ENCODE results near the gene NCAPH2.
A peak's percentile ranks its signal among the peaks of the same experiment; 100 is the strongest.

NCAPH2 gene

GRCh38 chr22:50490531-50491308 lies 17.3 kb upstream of the NCAPH2 start:
- no peak for DNase-seq

GRCh38 chr22:50497093-50497492 lies 10.9 kb upstream of the NCAPH2 start:
- no peak for DNase-seq

DNA sequence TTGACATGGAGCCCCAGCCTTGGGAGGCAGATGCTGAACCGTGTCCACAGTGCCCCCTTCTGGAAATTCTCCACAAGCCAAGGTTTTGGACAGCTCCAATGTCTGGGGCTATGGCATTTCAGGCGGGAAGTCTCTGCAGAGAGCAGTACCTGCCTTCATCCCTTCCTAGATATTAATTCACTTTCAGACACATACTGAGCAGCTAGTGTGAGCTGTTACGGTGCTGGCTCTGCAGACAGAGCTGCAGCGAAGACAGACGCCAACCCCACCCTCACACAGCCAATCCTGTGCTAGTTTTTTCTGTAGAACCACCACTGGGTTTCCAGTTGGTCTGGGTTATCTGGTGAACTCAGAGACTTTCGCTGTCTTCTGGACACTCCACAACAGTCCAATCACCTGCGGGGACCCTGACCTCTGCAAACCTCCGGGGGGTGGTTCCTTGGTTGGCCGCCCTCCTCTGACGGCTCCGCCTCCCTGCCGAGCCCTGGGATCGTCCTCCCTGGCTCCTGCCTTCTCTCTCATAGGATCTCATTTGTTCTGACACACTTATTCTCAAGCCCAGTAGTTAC lies 9.6 kb upstream of the NCAPH2 start:
- peak; percentile 61 to 63 for DNase-seq

- no peak for DNase-seq
These were observed 7.6 kb upstream of the NCAPH2 start for GRCh38 chr22:50500452-50500851.

GRCh38 chr22:50502096-50502495 lies 5.9 kb upstream of the NCAPH2 start:
- DNase-seq = no peak

DNA sequence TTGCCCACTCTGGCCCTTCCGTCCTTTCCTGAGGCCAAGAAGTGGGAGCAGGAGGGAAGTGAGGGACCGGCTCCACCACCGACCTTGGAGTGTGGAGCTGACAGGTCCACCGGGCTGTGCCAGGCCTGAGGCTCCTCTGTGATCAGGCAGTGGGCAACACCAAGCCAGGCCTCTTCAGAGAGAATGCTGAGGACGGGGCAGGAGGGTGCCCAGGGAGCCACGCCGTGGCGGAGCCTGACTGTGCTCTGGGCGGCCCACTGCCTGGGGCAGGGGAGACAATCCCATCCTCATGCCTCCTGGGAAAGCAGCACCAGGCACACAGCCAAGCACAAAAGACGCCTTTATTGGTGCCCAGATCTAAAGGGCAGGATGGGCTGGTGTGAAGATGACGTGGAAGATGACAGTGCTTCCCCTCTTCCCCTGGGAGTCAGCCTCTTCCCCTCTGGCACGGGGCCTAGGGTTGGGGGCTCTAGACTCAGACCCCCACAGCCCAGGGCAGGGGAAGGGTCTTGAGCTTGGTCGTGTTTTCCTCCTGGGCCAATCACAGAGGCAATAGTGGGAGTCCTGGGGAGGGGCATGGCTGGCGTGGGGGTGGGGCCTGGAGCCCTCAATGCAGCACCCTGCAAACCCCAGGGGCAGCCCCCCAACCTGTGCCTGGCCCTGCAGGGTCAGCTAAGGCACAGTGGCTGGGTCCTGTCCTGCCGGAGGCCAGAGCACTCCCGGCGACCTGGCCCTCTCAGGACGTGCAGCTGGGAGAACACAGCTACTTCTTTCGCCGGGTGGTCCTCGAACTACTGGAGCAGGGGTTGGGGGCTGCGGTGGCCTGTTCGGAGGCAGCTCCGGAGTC lies 5.2 kb upstream of the NCAPH2 start:
- DNase-seq = no peak

DNA sequence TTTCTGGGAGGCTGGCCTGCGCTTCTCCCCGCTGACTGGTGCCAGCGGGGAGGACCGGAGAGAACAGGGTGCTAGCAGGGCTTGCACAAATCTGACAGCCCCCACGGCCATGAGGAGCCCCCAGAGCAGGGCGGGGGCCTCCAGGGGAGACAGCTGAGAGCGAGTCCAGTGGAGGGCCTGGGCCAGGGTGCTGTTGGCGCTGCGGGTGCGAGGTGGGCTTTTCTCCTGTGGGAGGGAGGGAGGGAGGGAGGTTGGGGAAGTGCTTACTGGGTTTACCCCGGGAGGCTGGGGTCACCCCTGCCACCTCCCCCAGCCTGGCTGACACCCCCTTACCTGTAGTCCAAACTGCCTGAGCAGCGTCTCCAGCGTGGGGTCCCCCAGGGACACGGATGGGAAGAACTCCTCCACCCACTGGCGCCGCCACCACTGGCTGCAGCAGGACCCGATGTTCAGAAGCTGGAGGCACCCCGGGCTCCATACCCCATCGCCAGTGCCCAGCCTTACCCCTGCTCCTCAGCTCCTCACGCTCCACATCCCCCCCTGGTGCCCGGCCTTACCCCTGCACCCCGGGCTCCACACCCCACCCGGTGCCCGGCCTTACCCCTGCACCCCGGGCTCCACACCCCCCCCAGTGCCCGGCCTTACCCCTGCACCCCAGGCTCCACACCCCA lies 4.4 kb upstream of the NCAPH2 start:
- no peak for DNase-seq

DNA sequence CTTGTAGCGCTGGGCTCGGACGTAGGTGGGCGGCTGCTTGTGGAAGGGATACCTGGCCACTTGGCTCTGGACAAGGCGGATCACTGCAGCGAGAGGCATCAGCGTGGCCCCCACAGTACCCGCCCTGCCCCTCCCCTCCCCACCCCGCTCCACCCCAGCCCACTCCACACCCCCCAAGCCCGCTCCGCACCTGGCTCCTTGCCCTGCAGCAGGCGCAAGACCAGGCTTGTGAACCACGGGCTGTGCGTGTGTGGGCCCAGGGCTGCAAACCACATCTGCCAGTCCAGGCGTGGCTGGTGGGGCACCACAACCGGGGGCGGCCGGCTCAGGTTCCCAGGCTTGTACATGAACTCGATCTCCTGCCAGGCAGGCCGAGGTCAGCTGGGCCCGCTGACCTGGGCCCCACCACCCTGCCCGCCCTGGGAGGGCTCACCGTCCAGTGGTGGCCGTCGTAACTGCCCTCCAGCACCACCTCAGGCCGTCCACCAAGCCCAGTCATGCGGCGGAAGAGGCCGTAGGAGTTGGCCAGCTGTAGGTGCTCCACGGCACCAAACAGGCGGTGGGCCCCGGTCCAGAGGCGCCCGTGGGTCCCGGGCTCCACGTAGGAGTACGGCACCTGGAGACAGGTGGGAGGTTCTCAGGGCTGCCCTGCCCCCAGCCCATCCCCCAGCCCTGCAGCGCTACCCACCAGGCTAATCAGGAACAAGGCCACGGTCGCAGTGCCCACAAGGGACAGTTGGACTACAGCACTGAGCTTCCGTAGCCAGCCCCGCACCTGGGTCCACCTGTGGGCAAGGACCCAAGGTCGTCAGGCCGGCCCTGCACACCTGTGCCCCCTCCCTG lies 3.4 kb upstream of the NCAPH2 start:
- no peak for DNase-seq

DNA sequence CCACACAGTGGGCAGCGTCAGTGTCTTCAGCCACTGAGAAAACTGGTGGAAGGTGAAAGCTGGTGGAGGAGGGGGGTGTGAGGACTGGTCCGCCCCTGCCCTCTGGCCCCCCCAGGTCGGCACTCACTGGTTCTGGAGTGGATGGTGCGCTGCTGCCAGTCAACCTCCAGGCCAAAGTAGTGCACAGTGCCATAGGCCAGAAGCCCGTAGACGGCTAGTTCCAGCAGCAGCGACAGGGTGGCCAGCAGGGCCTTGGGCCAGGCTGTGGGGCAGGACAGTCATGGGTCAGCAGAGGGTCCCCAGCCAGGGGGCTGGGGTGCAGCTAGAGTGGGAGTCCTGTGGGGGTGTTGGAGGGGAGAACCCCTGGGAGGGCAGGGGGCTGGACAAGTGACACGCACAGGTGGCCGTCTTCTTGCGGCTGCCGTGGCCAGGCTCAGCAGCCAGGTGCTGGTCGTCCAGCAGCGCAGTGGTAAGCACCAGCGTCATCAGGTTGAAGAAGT lies 2.7 kb upstream of the NCAPH2 start:
- DNase-seq = no peak

DNA sequence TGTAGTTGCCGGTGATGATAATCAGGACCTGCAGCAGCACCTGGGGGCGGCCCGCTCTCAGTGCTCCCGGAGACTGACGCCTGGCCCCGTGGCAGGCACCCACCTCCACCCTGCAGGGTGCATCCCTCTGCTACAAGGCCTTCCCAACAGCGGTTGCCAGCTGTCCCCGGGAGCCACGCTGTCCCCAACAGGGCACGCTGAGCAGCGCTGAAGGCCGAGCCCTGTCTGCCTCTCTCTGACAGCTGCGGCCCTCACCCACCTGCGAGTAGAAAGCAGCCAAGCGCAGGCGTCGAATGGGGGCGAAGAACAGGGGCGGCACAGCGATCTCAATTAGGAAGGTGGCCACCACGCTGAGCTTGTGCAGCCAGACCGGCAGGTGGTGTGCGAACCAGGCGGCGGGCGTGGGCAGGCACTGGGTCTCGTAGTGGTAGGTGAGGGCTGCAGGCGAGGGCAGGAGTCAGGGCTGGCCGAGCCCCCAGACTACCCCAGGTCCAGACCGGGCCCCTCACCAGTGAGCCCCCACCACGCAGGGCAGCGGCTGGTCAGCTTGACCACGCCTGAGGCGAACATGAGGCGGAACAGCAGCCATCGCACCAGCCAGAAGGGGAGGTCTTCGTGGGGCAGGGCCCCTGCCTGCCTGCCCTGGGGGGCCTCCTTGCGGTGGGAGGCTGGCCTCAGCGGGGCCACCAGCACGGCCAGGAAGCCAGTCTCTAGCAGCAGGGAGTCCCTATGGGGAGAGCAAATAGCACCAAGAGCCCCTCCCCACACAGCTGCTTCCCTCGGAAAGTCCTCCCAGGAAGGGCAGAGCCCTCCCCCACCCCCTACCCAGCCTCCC lies 2.0 kb upstream of the NCAPH2 start:
- DNase-seq = no peak

DNA sequence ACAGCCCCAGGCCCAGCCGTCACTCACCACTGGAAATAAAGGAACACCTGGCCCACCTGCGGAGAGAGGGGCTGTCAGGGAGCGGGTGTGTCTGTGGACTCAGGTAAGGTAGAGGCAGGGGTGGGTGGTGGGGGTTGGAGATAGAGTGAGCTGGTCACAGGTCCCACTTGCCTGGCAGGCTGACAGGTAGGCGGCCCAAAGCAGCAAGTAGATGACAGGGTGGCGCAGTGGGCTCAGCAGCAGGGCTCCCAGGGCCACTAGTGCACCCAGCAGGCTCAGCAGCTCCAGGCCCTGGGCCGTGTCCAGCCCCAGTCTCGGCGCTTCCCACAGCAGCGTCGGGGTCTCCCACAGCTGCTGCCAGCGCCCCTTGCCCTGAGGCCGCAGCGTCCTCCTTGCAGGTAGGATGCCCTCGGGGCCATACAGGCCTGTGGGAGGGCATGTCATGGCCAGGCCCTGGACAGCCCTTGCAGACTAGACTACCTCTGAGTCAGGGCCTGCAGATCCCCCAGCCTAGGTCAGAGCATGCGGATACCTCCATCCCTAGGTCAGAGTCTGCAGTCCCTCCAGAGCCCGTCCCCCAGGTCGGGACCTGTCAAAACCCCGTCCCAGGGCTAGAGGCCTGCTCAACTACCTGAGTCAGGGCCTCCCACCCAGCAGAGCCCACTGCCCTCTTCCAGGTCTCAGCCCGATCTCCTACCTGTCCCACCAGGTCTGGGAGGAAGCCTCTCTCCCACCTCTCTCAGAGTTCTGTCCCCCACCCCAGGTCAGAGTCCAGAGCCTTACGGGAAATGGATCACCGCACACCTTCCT lies 1.2 kb upstream of the NCAPH2 start:
- DNase-seq = no peak

DNA sequence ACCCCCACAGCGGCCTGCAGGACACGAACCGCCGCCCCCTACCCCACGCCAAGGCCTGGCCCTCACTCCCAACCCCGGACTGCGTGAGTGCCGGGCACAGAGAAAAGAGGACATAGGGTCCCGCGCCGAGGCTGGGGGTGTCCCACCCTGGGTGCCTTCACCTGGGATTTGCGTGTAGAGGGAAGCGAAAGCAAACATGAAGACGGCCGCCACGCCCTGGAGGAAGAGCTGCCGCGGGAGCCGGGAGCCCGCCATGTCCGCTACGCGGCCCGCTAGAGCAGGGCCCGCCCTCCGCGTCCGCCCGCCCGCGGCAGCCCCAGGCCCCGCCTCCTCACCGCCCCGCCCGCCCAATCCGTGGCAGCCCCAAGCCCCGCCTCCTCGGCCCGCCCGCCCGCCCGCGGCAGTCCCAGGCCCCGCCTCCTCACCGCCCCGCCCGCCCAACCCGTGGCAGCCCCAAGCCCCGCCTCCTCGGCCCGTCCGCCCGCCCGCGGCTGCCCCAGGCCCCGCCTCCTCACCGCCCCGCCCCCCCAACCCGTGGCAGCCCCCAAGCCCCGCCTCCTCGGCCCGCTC lies 518 bp upstream of the NCAPH2 start, which contains the start of gene LMF2:
TSS of gene LMF2 (minus strand) at position 282 of the 570 bp plus-strand sequence. CDS start at position 255, 27 bp downstream.
- peak; percentile 90 to 91 for DNase-seq

DNA sequence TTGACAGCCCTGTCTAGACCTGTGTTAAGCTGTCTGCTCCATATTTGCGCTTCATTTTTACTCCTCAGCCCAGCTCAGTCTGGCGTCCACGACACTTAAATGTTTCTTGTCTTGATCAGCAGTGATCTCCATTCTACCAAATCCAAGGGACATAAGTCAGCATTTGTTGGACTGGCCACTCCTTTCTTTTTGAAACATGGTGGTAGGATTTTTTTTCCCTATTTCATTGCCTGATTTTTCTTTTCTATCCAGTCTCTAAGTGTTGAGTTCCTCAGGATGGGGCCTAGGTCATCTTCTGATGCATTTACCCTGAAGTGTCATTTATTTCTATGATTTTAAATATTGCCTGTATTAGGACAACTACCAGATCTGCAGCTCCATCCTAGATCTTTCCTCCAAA lies 873 bp downstream of the NCAPH2 start:
- DNase-seq = no peak

- no peak for DNase-seq
These were observed 5.2 kb downstream of the NCAPH2 start for GRCh38 chr22:50513175-50513574.

- no peak for DNase-seq
These were observed 8.0 kb downstream of the NCAPH2 start for GRCh38 chr22:50516068-50516467.

DNA sequence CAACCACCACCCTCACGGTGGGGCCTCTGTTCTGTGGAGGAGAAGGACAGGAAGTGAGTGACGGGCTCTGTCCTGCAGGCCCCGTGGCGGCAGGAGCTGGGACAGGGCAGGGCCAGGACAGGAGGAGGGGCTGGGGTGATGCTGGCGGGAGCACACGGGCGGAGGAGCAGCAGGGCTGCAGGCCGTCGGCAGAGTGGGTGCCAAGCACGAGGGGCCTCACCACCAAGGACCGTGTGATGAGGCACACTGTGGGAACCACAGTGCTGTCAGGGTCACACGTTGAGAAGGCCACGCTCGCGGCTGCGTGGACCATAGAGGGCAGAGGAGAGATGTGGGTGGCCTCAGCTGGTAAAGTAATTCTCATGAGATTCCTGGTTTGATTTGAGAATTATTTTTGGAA lies 8.9 kb downstream of the NCAPH2 start:
- DNase-seq = no peak

DNA sequence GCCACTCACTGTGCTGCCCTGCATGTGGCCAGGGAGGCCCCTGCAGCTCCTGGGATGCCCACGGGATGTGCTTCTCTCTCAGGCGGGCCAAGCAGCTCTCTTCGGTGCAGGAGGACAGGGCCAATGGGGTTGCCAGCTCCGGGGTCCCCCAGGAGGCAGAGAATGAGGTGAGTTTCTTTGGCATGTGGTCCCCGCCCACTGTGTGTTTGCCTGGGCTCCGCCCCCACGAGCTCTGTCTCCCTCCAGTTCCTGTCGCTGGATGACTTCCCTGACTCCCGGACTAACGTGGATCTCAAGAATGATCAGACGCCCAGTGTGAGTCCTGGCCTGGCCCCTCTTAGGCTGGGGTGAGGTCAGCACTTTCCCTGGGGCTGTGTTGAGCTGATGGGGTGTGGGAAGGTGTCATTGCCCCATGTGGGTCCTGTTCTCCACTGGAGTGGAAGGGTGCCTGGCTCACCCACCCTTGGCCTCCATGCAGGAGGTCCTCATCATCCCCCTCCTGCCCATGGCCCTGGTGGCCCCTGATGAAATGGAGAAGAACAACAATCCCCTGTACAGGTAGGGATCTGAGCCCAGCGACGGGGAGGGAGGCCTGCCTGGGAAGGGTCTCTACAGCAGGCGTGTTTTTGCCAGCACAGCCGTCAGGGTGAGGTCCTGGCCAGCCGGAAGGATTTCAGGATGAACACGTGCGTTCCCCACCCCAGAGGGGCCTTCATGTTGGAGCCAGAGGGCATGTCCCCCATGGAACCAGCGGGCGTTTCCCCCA lies 9.7 kb downstream of the NCAPH2 start:
- DNase-seq = no peak

DNA sequence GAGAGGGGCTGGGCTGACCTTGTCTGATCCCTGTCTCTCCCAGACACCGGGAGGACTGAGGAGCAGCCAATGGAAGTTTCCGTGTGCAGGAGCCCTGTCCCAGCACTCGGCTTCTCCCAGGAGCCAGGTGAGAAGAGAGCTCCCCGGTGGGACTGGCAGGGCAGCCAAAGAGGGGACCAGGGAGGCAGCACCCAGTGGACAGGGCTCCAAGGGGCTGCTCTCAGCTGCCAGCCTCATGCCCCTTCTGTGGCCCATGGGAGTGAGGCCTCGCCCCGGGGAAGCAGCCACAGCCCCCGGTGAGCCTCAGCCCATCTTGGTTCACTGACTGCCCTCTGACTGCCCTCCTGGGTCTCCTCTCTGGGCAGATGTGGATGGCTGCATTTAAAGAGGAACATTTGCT lies 10.6 kb downstream of the NCAPH2 start:
- DNase-seq = no peak

DNA sequence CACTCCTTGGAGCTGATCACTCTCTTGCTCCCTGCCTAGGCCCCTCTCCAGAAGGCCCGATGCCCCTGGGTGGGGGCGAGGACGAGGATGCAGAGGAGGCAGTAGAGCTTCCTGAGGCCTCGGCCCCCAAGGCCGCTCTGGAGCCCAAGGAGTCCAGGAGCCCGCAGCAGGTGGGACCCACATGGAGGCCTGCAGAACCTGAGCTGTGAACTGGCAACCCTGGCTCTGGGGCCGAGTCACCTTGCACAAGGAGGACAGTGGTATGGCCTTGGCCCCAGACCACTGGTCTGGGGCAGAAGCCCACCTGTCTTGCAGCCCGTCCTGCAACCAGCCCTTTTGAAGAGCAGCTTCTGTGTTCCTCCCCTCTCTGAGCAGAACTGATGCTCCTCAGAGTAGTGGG lies 11.1 kb downstream of the NCAPH2 start:
- DNase-seq = no peak
